DOHH2 (cell line): ENCODE data around the gene TMEM106C.

Experiments used
- EZH2phosphoT487 ChIP-seq: fragments of 200-600 bp; sonication (generic); IDR thresholded peaks from 2 replicates; pipeline ENCODE4 v1.6.1; 2017; ENCODE audit warnings: borderline replicate concordance, mild to moderate bottlenecking, antibody characterized with exemption, low read length, moderate library complexity, mixed read lengths
- TF ChIP-seq, protein P1 (sequence below): fragments of 200-600 bp; sonication (generic); IDR thresholded peaks from one replicate; pipeline ENCODE4 v1.5.1; 2014; ENCODE audit warnings: antibody characterized with exemption, mild to moderate bottlenecking, low read depth, low read length; ENCODE audit not compliant: poor library complexity, severe bottlenecking

DNA sequence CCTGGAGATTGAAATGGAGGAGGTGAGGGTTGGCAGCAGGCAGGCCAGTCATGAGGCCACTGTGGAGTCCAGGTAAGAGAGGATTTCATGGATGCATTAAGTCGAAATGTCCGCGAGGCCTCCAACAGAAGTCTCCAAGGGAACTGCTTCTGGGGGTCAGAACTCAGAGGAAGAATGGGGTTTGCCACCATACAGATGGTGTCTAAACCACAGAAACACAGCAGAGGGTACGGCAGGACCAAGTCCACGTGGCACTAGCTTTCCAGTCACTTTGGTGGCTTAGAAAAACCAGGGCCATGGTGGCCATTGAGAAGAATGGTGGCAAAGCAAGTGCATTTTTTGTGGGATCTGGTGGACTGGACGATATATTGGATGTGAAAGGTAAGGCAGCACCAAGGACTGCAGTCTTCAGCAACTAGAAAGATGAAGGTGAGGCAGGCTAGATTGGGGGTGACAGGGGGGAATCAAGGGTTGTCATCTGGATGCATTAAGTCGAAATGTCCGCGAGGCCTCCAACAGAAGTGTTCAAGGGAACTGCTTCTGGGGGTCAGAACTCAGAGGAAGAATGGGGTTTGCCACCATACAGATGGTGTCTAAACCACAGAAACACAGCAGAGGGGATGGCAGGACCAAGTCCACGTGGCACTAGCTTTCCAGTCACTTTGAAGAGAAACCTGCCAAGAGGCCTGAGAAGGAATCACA lies 22.5 kb upstream of the TMEM106C start:
- TF ChIP-seq, protein P1, sequence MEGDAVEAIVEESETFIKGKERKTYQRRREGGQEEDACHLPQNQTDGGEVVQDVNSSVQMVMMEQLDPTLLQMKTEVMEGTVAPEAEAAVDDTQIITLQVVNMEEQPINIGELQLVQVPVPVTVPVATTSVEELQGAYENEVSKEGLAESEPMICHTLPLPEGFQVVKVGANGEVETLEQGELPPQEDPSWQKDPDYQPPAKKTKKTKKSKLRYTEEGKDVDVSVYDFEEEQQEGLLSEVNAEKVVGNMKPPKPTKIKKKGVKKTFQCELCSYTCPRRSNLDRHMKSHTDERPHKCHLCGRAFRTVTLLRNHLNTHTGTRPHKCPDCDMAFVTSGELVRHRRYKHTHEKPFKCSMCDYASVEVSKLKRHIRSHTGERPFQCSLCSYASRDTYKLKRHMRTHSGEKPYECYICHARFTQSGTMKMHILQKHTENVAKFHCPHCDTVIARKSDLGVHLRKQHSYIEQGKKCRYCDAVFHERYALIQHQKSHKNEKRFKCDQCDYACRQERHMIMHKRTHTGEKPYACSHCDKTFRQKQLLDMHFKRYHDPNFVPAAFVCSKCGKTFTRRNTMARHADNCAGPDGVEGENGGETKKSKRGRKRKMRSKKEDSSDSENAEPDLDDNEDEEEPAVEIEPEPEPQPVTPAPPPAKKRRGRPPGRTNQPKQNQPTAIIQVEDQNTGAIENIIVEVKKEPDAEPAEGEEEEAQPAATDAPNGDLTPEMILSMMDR = no peak
- no peak for TF ChIP-seq EZH2phosphoT487
